Activated CD4-positive, alpha-beta T cell treated with anti-CD3 and anti-CD28 coated beads for 36 hours (primary cell): ENCODE results near the gene SCAMP4. TPM values are rescaled to one million over a fixed set of nuclear protein-coding genes. Genes with fewer than 3 reads are reported as not detected.

Experiments
- ATAC-seq: fragments of 200-7000 bp; cut with Tn5 transposase; one replicate; pipeline ENCODE4 v1.10.0; 2021; ENCODE audit warnings: mild to moderate bottlenecking, moderate library complexity
- CTCF ChIA-PET: fragments of 350-600 bp; sonication (Branson Sonifier 250); formaldehyde crosslinking; loops from one replicate; lab custom pipeline; 2021; ENCODE audit warnings: antibody characterized with exemption; lab: Charles Lee
- POLR2A ChIA-PET: fragments of 350-600 bp; sonication (Branson Sonifier 250); formaldehyde crosslinking; loops from one replicate; lab custom pipeline; 2021; ENCODE audit warnings: antibody characterized with exemption, inconsistent platforms; lab: Charles Lee
- DNase-seq: peaks from one replicate; pipeline ENCODE4 v3.0.0-alpha.2; 2020
- H3K27ac Mint-ChIP-seq: one replicate; pipeline ENCODE4 v1.8.0; 2021; ENCODE audit warnings: mixed read lengths
- H3K27me3 Mint-ChIP-seq: one replicate; pipeline ENCODE4 v1.8.0; 2021; ENCODE audit warnings: mixed read lengths
- H3K36me3 Mint-ChIP-seq: one replicate; pipeline ENCODE4 v1.8.0; 2021; ENCODE audit warnings: low read depth, mixed read lengths
- H3K4me1 Mint-ChIP-seq: one replicate; pipeline ENCODE4 v1.8.0; 2021; ENCODE audit warnings: mixed read lengths
- H3K4me3 Mint-ChIP-seq: one replicate; pipeline ENCODE4 v1.8.0; 2021; ENCODE audit warnings: mild to moderate bottlenecking, moderate library complexity, mixed read lengths
- H3K9me3 Mint-ChIP-seq: one replicate; pipeline ENCODE4 v1.8.0; 2021; ENCODE audit warnings: low read depth, mixed read lengths
- intact Hi-C, 2 experiments: fragments of 100-400 bp; cut with DNase I in 1 of 2; cut with micrococcal nuclease in 1 of 2; formaldehyde crosslinking; loops; one replicate each; pipeline versions ENCODE4 v1.14.2 to v1.15.1; 2022 to 2024; cut with DNase I, micrococcal nuclease
- total RNA-seq, 2 experiments: library from RNA; stranded (reverse); gene quantifications; one replicate each; pipeline ENCODE4 v1.2.3, GENCODE V29; 2021

SCAMP4 gene
- total RNA-seq, 2 experiments from 2014 or later, result 20.5 to 25.6 TPM

- intact Hi-C loops, result loop anchor here in 1 of 2 experiments (5.0 kb wide), 4 partner anchors 201 to 1064 kb away; partner anchors contain the start of genes CIRBP, MBD3 and PTBP1
Measured at GRCh38 chr19:1860821-1861598, 44.2 kb upstream of the SCAMP4 start.

GRCh38 chr19:1861599-1862031 is 43.6 kb upstream of the SCAMP4 start:
- peak overlapping the region; percentile 34 for H3K27ac Mint-ChIP-seq
- intact Hi-C loops, result loop anchor here (2.0 to 5.0 kb wide), 6 partner anchors 13 to 1181 kb away; partner anchors contain the start of genes CIRBP (in 1 of the 2), MBD3 (in 1 of the 2), PTBP1 (in 1 of the 2) and REXO1 (in 1 of the 2)
- POLR2A ChIA-PET, result no interaction called here
- DNase-seq, result no peak
- CTCF ChIA-PET, result interaction anchor here (0.6 kb wide), 1 partner anchor 36 kb away, joined by 4 read pairs; no protein-coding TSS in a partner anchor
- H3K27me3 Mint-ChIP-seq, result no peaks in the 10 kb centered on the region
- H3K9me3 Mint-ChIP-seq, result no peaks in the 10 kb centered on the region
- H3K4me1 Mint-ChIP-seq, result peaks cover 43% of the 10 kb centered on the region
- no peak for ATAC-seq
- H3K36me3 Mint-ChIP-seq, result no peaks in the 10 kb centered on the region
- H3K4me3 Mint-ChIP-seq, result peak overlapping the region; percentile 92

More at GRCh38 chr19:1860821-1861598, 44.2 kb upstream of the SCAMP4 start:
- Mint-ChIP-seq H3K27me3 (no peaks in the 10 kb centered on the region), H3K27ac (peak overlapping the region; percentile 34), H3K4me3 (peak overlapping the region; percentile 92), H3K36me3 (no peaks in the 10 kb centered on the region), H3K9me3 (no peaks in the 10 kb centered on the region), H3K4me1 (peaks cover 46% of the 10 kb centered on the region)
- ChIA-PET POLR2A (no interaction called here), CTCF (interaction anchor here (0.6 kb wide), 2 partner anchors 37 to 290 kb away, joined by 3 to 4 read pairs; no protein-coding TSS in a partner anchor)
- DNase-seq (no peak), ATAC-seq (no peak)

GRCh38 chr19:1862068-1862423 is 43.2 kb upstream of the SCAMP4 start:
- H3K36me3 Mint-ChIP-seq, result no peaks in the 10 kb centered on the region
- intact Hi-C loops, result loop anchor here (2.0 to 5.0 kb wide), 6 partner anchors 13 to 1181 kb away; partner anchors contain the start of genes CIRBP (in 1 of the 2), MBD3 (in 1 of the 2), PTBP1 (in 1 of the 2) and REXO1 (in 1 of the 2)
- peak overlapping the region; percentile 92 for H3K27ac Mint-ChIP-seq
- DNase-seq, result no peak
- no peaks in the 10 kb centered on the region for H3K27me3 Mint-ChIP-seq
- ATAC-seq, result no peak
- H3K4me1 Mint-ChIP-seq, result peaks cover 46% of the 10 kb centered on the region
- CTCF ChIA-PET, result no interaction called here
- peak overlapping the region; percentile 92 for H3K4me3 Mint-ChIP-seq
- H3K9me3 Mint-ChIP-seq, result no peaks in the 10 kb centered on the region
- POLR2A ChIA-PET, result no interaction called here

- no peaks in the 10 kb centered on the region for H3K9me3 Mint-ChIP-seq
Measured at GRCh38 chr19:1862424-1863327, 42.5 kb upstream of the SCAMP4 start.

GRCh38 chr19:1863328-1863637 is 41.9 kb upstream of the SCAMP4 start, which contains the start of gene KLF16:
TSS of gene KLF16 (minus strand) at chr19:1863579. CDS start at chr19:1863497, 82 bp downstream.
- Mint-ChIP-seq H3K4me1 (peaks cover 40% of the 10 kb centered on the region), H3K27ac (peak within 1 kb of the TSS; percentile 92), H3K27me3 (no peaks in the 10 kb centered on the region), H3K36me3 (peaks cover 4% of the 10 kb centered on the region), H3K4me3 (peak within 1 kb of the TSS; percentile 92), H3K9me3 (no peaks in the 10 kb centered on the region)
- no peak for DNase-seq
- CTCF ChIA-PET, result no interaction called here
- peak; percentile 2 for ATAC-seq
- intact Hi-C loops, result loop anchor here (1.0 to 5.0 kb wide), 11 partner anchors 8 to 1182 kb away; partner anchors contain the start of genes CIRBP (in 1 of the 2), DOT1L (in 1 of the 2), MBD3 (in 1 of the 2) and PTBP1 (in 1 of the 2)
- POLR2A ChIA-PET, result no interaction called here

More at GRCh38 chr19:1862424-1863327, 42.5 kb upstream of the SCAMP4 start:
- POLR2A ChIA-PET, result no interaction called here
- Mint-ChIP-seq H3K36me3 (no peaks in the 10 kb centered on the region), H3K27ac (peak overlapping the region; percentile 92), H3K4me1 (peaks cover 45% of the 10 kb centered on the region), H3K27me3 (no peaks in the 10 kb centered on the region), H3K4me3 (peak overlapping the region; percentile 92)
- ATAC-seq (no peak), DNase-seq (peak; percentile 72)
- CTCF ChIA-PET, result no interaction called here
- intact Hi-C loops, result loop anchor here (1.0 to 5.0 kb wide), 11 partner anchors 7 to 1182 kb away; partner anchors contain the start of genes CIRBP (in 1 of the 2), DOT1L (in 1 of the 2), MBD3 (in 1 of the 2) and PTBP1 (in 1 of the 2)

- peak; percentile 75 for ATAC-seq
- no peaks in the 10 kb centered on the region for H3K9me3 Mint-ChIP-seq
- intact Hi-C loops, result loop anchor here (1.0 to 5.0 kb wide), 23 partner anchors 9 to 1642 kb away; partner anchors contain the start of genes ADAT3 (in 2 of the 2), REXO1 (in 2 of the 2), SCAMP4 (in 2 of the 2) and ABHD17A (in 1 of the 2)
Measured at GRCh38 chr19:1863638-1864479, 41.3 kb upstream of the SCAMP4 start.

GRCh38 chr19:1864480-1865171 is 40.6 kb upstream of the SCAMP4 start:
- peak; percentile 79 for DNase-seq
- Mint-ChIP-seq H3K9me3 (no peaks in the 10 kb centered on the region), H3K27ac (peak overlapping the region; percentile 85), H3K36me3 (peaks cover 9% of the 10 kb centered on the region), H3K4me1 (peaks cover 36% of the 10 kb centered on the region), H3K4me3 (peak overlapping the region; percentile 68), H3K27me3 (no peaks in the 10 kb centered on the region)
- ChIA-PET CTCF (interaction anchor here (0.6 to 1.7 kb wide), 3 partner anchors 10 to 27 kb away, joined by 3 to 8 read pairs (median 3); partner anchors contain the start of gene ABHD17A), POLR2A (interaction anchor here (0.9 to 1.0 kb wide), 2 partner anchors 11 to 12 kb away, joined by 3 to 4 read pairs; no protein-coding TSS in a partner anchor)
- ATAC-seq, result peak; percentile 21
- intact Hi-C loops, result loop anchor here (1.0 to 5.0 kb wide), 16 partner anchors 12 to 1642 kb away; partner anchors contain the start of genes ADAT3 (in 2 of the 2), SCAMP4 (in 2 of the 2), ABHD17A (in 1 of the 2) and AP3D1 (in 1 of the 2)

More at GRCh38 chr19:1863638-1864479, 41.3 kb upstream of the SCAMP4 start:
- Mint-ChIP-seq H3K4me3 (peak overlapping the region; percentile 68), H3K27ac (peak overlapping the region; percentile 72), H3K36me3 (peaks cover 8% of the 10 kb centered on the region), H3K4me1 (peaks cover 37% of the 10 kb centered on the region), H3K27me3 (no peaks in the 10 kb centered on the region)
- peak; percentile 97 for DNase-seq
- ChIA-PET CTCF (interaction anchor here (1.0 to 1.7 kb wide), 2 partner anchors 11 to 22 kb away, joined by 3 to 8 read pairs; partner anchors contain the start of gene ABHD17A), POLR2A (interaction anchor here (0.9 to 1.0 kb wide), 2 partner anchors 11 to 13 kb away, joined by 3 to 4 read pairs; no protein-coding TSS in a partner anchor)

GRCh38 chr19:1865172-1866010 is 39.8 kb upstream of the SCAMP4 start:
- Mint-ChIP-seq H3K4me3 (peak overlapping the region; percentile 68), H3K27ac (peak overlapping the region; percentile 85), H3K9me3 (no peaks in the 10 kb centered on the region), H3K4me1 (peaks cover 31% of the 10 kb centered on the region), H3K36me3 (peaks cover 12% of the 10 kb centered on the region), H3K27me3 (no peaks in the 10 kb centered on the region)
- intact Hi-C loops, result loop anchor here (2.0 kb wide), 2 partner anchors 39 to 177 kb away; partner anchors contain the start of genes ADAT3 (in 1 of the 2) and SCAMP4 (in 1 of the 2)
- POLR2A ChIA-PET, result interaction anchor here (0.6 to 1.0 kb wide), 3 partner anchors 10 to 307 kb away, joined by 3 to 4 read pairs (median 3); no protein-coding TSS in a partner anchor
- DNase-seq, result no peak
- no peak for ATAC-seq
- CTCF ChIA-PET, result interaction anchor here (0.6 to 1.7 kb wide), 3 partner anchors 10 to 74 kb away, joined by 3 to 8 read pairs (median 3); no protein-coding TSS in a partner anchor
